Fibroblast of lung (primary cell): Measurements from ENCODE around the gene RFNG. TPM values are rescaled to one million over a fixed set of nuclear protein-coding genes. Genes with fewer than 3 reads are reported as not detected.

Experiments used
- DNase-seq, 2 donors: peaks; one replicate each; pipeline versions ENCODE4 v3.0.0 to v3.0.0-alpha.2; 2010; ENCODE audit warnings: low read depth in 2 of 2
- H2AFZ ChIP-seq: 2 replicates; pipeline ENCODE4 v1.5.1; 2012; ENCODE audit warnings: low read length, control low read depth, inconsistent platforms
- H3K27ac ChIP-seq: 2 replicates; pipeline ENCODE4 v1.5.1; 2011; ENCODE audit warnings: low read length, control low read depth; ENCODE audit not compliant: insufficient read depth
- H3K27me3 ChIP-seq: 2 replicates; pipeline ENCODE4 v1.5.1; 2011; ENCODE audit warnings: mild to moderate bottlenecking, low read length; ENCODE audit not compliant: control insufficient read depth, insufficient read depth
- H3K36me3 ChIP-seq: 2 replicates; pipeline ENCODE4 v1.5.1; 2011; ENCODE audit warnings: low read length; ENCODE audit not compliant: control insufficient read depth, insufficient read depth
- H3K4me1 ChIP-seq: 2 replicates; pipeline ENCODE4 v1.5.1; 2011; ENCODE audit warnings: low read length; ENCODE audit not compliant: control insufficient read depth, insufficient read depth; ENCODE audit errors: extremely low read depth
- H3K4me2 ChIP-seq: 2 replicates; pipeline ENCODE4 v1.5.1; 2011; ENCODE audit warnings: low read length, control low read depth; ENCODE audit not compliant: insufficient read depth; ENCODE audit errors: extremely low read depth
- H3K4me3 ChIP-seq, 4 experiments: fragments of 200-600 bp in 1 of 4; sonication (generic) in 1 of 4; replicated peaks in 1 of 4; 2 replicates each; pipeline ENCODE4 v1.5.1; 2011 to 2016; ENCODE audit warnings: low read length in 4 of 4, low read depth in 3 of 4, mild to moderate bottlenecking in 3 of 4, control low read depth in 2 of 4, inconsistent platforms in 1 of 4, mixed read lengths in 1 of 4; ENCODE audit not compliant: insufficient read depth in 1 of 4; ENCODE audit errors: control extremely low read depth in 1 of 4
- H3K79me2 ChIP-seq: 2 replicates; pipeline ENCODE4 v1.5.1; 2012; ENCODE audit warnings: mild to moderate bottlenecking, low read length, inconsistent platforms; ENCODE audit not compliant: control insufficient read depth, insufficient read depth
- H3K9ac ChIP-seq: 2 replicates; pipeline ENCODE4 v1.5.1; 2011; ENCODE audit warnings: mild to moderate bottlenecking, low read length, control low read depth; ENCODE audit not compliant: insufficient read depth
- H3K9me3 ChIP-seq: 2 replicates; pipeline ENCODE4 v1.5.1; 2012; ENCODE audit warnings: low read depth, low read length; ENCODE audit not compliant: control insufficient read depth, insufficient read depth
- H4K20me1 ChIP-seq: 2 replicates; pipeline ENCODE4 v1.5.1; 2011; ENCODE audit warnings: low read length; ENCODE audit not compliant: control insufficient read depth, insufficient read depth; ENCODE audit errors: extremely low read depth
- CTCF ChIP-seq, 2 donors: IDR thresholded peaks in 1 of 2; conservative IDR thresholded peaks in 1 of 2; 1 replicate in 1 of 2; 2 replicates in 1 of 2; pipeline ENCODE4 v1.5.1; 2011 to 2012; ENCODE audit warnings: low read length in 2 of 2, control low read depth in 1 of 2, inconsistent platforms in 1 of 2, low read depth in 1 of 2, mild to moderate bottlenecking in 1 of 2
- EZH2 ChIP-seq: IDR thresholded peaks from 2 replicates; pipeline ENCODE4 v1.5.1; 2012; ENCODE audit warnings: low read length, control low read depth, mild to moderate bottlenecking; ENCODE audit errors: missing control alignments
- polyA plus RNA-seq, 2 donors: library from polyadenylated mRNA; depleted of rRNA in 1 of 2; stranded (reverse) in 1 of 2; unstranded in 1 of 2; fragments of >200 nt; gene quantifications; 2 replicates each; pipeline ENCODE4 v1.2.1, GENCODE V29; 2011 to 2012; ENCODE audit warnings: missing spikeins in 1 of 2
- total RNA-seq: library from RNA; depleted of rRNA; stranded (reverse); fragments of >200 nt; gene quantifications from 2 replicates; pipeline ENCODE4 v1.2.1, GENCODE V29; 2014

RFNG gene
- total and polyA plus RNA-seq, 2 donors (not counting 1 experiment from before 2014, with no cell fraction given) = 14.5 to 48.9 TPM

- H3K4me2 ChIP-seq = peak within 1 kb of the TSS; percentile 97
- H4K20me1 ChIP-seq = no peaks in the 10 kb centered on the region
- peak within 1 kb of the TSS; percentile 62 for H3K27ac ChIP-seq
- DNase-seq = peak; percentile 49 to 61
- peaks cover 12% of the 10 kb centered on the region for H3K79me2 ChIP-seq
- H3K36me3 ChIP-seq = peaks cover 16% of the 10 kb centered on the region
- H3K4me3 ChIP-seq = peak within 1 kb of the TSS; percentile 53 to 85 (median 80)
- H2AFZ ChIP-seq = peak within 1 kb of the TSS; percentile 98
- peak within 1 kb of the TSS; percentile 79 for H3K9ac ChIP-seq
- H3K4me1 ChIP-seq = no peaks in the 10 kb centered on the region
- TF ChIP-seq EZH2 (no peak), CTCF (conservative IDR thresholded peaks at IDR 0.05 in 1 of 2, IDR thresholded peaks at IDR 0.05 in 1 of 2; ENCODE audit: low read depth in 1 of 2, low read length in 2 of 2) (no peak)
- H3K27me3 ChIP-seq = no peaks in the 10 kb centered on the region
- no peaks in the 10 kb centered on the region for H3K9me3 ChIP-seq
These were observed 14.2 kb upstream of the RFNG start, which contains the start of gene DUS1L for GRCh38 chr17:82065638-82066303. TSS of gene DUS1L (minus strand) at chr17:82065804. CDS start at chr17:82065059, 745 bp downstream.

DNA sequence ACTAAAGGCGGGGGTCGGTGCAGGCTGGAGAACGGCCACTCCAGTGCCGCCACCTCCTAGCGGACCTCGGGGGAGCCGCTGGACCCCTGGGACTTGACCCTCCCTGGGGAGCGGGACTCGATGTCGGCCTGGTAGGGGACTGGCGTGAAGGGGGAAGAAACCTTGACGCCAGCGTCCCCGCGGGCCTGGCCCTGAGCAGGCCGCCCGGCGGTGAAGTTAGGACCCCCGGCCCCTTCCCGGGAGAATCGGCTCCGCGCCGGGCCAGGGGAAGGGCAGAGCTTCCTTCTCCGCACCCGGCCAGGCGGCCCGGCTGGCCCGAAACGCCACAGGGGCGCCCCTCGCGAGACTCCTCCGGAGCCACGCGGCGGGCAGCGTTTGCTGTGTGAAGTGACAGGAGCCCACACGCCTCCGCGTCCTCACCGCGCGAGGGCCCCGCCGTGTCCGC, 13.6 kb upstream of the RFNG start:
- peaks cover 12% of the 10 kb centered on the region for H3K79me2 ChIP-seq
- peaks cover 21% of the 10 kb centered on the region for H3K36me3 ChIP-seq
- H4K20me1 ChIP-seq = no peaks in the 10 kb centered on the region
- peak overlapping the region; percentile 79 for H3K9ac ChIP-seq
- H3K4me3 ChIP-seq = peak overlapping the region; percentile 53 to 85 (median 80)
- no peaks in the 10 kb centered on the region for H3K9me3 ChIP-seq
- no peak for TF ChIP-seq CTCF (conservative IDR thresholded peaks at IDR 0.05 in 1 of 2, IDR thresholded peaks at IDR 0.05 in 1 of 2; ENCODE audit: low read depth in 1 of 2, low read length in 2 of 2)
- TF ChIP-seq EZH2 = no peak
- no peaks in the 10 kb centered on the region for H3K27me3 ChIP-seq
- DNase-seq = peak in 1 of 2 donors; percentile 41
- H3K4me2 ChIP-seq = peak overlapping the region; percentile 97
- H3K4me1 ChIP-seq = no peaks in the 10 kb centered on the region
- no peak overlapping the region for H2AFZ ChIP-seq
- H3K27ac ChIP-seq = peak overlapping the region; percentile 62

DNA sequence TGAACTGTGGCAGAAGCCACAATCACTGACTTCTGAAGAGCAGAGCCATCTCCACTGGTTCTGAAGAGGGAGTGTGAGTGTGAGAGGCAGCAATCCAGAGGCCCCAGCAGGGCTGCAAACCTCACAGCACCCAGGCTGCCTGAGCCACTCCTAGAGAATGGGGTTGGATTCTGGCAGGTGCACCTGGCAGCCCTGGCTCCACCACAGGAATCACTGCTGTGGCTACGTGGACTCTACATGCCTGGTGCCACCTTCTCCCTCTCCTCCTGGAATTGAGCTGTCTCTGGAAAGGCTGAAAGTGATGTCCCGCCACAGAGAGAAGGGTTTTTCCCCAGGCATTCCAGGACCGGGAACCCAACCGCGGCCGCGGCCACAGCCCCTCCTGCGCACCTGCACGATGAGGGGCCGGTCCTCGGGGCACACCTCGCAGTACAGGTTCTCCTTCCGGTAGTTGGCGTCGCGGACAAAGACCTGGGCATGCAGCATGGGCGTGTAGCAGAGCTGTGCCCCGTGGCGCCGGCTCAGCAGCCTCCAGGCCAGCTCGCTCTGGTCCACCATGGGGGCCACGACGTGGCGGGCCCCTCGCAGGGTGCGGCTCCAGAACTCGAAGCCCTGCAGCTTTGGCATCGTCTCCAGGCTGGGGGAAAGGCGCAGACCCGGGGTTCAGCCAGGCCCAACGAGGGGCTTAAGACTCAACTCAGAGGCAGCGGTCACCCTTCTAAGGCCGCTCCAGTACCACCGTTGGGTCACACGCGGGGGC, 13.0 kb upstream of the RFNG start:
- Histone ChIP-seq H2AFZ (no peak overlapping the region), H3K79me2 (peaks cover 12% of the 10 kb centered on the region), H4K20me1 (no peaks in the 10 kb centered on the region), H3K27ac (peak overlapping the region; percentile 62), H3K9ac (peak overlapping the region; percentile 79), H3K36me3 (peaks cover 25% of the 10 kb centered on the region), H3K27me3 (no peaks in the 10 kb centered on the region), H3K4me1 (no peaks in the 10 kb centered on the region), H3K4me3 (peak overlapping the region; percentile 53 to 85 (median 80)), H3K4me2 (peak overlapping the region; percentile 97), H3K9me3 (no peaks in the 10 kb centered on the region)
- TF ChIP-seq EZH2 (no peak), CTCF (conservative IDR thresholded peaks at IDR 0.05 in 1 of 2, IDR thresholded peaks at IDR 0.05 in 1 of 2; ENCODE audit: low read depth in 1 of 2, low read length in 2 of 2) (no peak)
- no peak for DNase-seq
